ENCODE results near the gene DNASE1.

The DNASE1 gene

GRCh38 chr16:3696425-3697218 lies 42.1 kb downstream of the DNASE1 start:
- DNase-seq (ENCODE audit: low spot score) = no peak

GRCh38 chr16:3698941-3699340 lies 44.5 kb downstream of the DNASE1 start:
- no peak for DNase-seq (ENCODE audit: low spot score)

DNA sequence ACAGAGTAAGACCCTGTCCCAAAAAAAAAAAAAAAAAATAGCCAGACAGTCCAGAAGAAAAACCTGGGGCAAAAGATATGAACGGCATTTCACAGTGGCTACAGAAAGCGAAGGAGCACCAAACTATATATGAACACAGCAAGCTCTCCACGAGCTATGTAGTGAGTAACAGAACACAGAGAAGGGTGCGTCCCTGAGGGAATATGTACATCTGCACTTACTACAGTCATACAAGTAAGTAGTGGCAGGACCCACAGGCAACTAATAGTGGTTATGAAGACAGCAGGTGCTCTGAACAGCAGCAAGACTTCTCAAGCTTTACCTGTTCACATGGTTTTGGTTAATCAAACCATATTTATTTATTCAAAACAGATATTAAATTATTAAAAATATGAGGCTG lies 47.0 kb downstream of the DNASE1 start:
- DNase-seq (ENCODE audit: low spot score) = no peak

DNA sequence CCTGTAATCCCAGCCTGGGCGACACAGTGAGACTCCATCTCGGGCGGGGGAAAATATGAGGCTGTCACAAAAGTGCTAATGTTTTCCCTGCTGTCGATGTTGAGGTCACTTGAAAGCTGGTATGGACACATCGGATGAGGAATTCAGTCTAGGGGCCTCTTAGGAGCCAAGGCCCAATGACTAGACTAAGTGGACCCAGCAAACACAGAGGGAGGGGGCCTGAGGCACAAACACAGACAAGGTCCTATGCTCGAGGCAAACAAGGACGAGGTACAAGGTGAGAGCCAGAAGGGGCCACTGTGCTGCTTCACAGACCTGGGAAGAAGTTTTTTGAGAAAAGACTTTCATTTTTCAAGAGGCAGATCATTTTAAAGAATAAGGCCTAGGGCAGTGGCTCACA lies 47.6 kb downstream of the DNASE1 start:
- DNase-seq (ENCODE audit: low spot score) = no peak

- no peak for DNase-seq (ENCODE audit: low spot score)
Measured at GRCh38 chr16:3706253-3707012, 51.9 kb downstream of the DNASE1 start.

All from putamen (tissue), 1 donor.